Bronchial epithelial cell (primary cell): ENCODE data around the gene SNX30. TPM values are rescaled to one million over a fixed set of nuclear protein-coding genes. Genes with fewer than 3 reads are reported as not detected.

ENCODE experiments used
- DNase-seq: peaks from one replicate; pipeline ENCODE4 v3.0.0-alpha.2; 2010; ENCODE audit warnings: low read depth
- FAIRE-seq: peaks from 2 replicates; lab custom pipeline; 2011; peaks lifted over from hg19 to GRCh38; lab: Jason Lieb, UNC
- H3K27me3 ChIP-seq: 2 replicates; pipeline ENCODE4 v1.5.1; 2011; ENCODE audit warnings: low read length; ENCODE audit not compliant: control insufficient read depth, insufficient read depth
- H3K36me3 ChIP-seq: 2 replicates; pipeline ENCODE4 v1.5.1; 2011; ENCODE audit warnings: low read length; ENCODE audit not compliant: control insufficient read depth, insufficient read depth
- H3K4me3 ChIP-seq: 2 replicates; pipeline ENCODE4 v1.5.1; 2011; ENCODE audit warnings: mild to moderate bottlenecking, low read depth, low read length, control low read depth
- total RNA-seq: library from RNA; depleted of rRNA; stranded (reverse); fragments of >200 nt; gene quantifications from 2 replicates; pipeline ENCODE4 v1.2.1, GENCODE V29; 2014
- TF ChIP-seq, protein P1 (sequence below): IDR thresholded peaks from 2 replicates; pipeline ENCODE4 v1.5.1; 2011; ENCODE audit warnings: mild to moderate bottlenecking, moderate library complexity, low read length, control low read depth, inconsistent platforms; ENCODE audit not compliant: insufficient read depth, severe bottlenecking

SNX30 gene
- total RNA-seq, 1 donor from 2014 or later = 13.2 TPM

- DNase-seq (peak; percentile 94), FAIRE-seq (no peak)
- Histone ChIP-seq H3K36me3 (no peaks in the 10 kb centered on the region), H3K27me3 (no peaks in the 10 kb centered on the region), H3K4me3 (no peak overlapping the region)
- TF ChIP-seq, protein P1, sequence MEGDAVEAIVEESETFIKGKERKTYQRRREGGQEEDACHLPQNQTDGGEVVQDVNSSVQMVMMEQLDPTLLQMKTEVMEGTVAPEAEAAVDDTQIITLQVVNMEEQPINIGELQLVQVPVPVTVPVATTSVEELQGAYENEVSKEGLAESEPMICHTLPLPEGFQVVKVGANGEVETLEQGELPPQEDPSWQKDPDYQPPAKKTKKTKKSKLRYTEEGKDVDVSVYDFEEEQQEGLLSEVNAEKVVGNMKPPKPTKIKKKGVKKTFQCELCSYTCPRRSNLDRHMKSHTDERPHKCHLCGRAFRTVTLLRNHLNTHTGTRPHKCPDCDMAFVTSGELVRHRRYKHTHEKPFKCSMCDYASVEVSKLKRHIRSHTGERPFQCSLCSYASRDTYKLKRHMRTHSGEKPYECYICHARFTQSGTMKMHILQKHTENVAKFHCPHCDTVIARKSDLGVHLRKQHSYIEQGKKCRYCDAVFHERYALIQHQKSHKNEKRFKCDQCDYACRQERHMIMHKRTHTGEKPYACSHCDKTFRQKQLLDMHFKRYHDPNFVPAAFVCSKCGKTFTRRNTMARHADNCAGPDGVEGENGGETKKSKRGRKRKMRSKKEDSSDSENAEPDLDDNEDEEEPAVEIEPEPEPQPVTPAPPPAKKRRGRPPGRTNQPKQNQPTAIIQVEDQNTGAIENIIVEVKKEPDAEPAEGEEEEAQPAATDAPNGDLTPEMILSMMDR = no peak
These were observed 166.8 kb downstream of the SNX30 start for GRCh38 chr9:112917047-112917986.

DNA sequence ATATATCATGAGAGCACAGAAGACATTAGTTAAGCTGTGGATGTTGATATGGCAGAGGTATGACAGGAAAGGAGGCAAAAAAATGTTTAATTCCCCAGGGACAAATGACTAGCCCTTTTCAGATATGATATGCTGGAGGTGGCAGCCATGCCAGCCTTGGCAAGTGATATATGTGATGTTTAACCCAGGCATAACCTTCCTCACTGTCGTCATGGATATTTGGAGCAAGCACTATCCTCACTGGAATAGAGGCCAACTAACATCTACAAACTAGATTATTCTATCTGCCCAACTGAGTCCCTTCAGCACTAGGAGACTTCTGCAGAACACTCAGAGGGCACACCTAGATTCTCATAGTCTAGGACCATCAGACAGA, 167.4 kb downstream of the SNX30 start:
- Histone ChIP-seq H3K36me3 (no peaks in the 10 kb centered on the region), H3K27me3 (no peaks in the 10 kb centered on the region), H3K4me3 (no peak overlapping the region)
- DNase-seq = no peak
- no peak for FAIRE-seq
- TF ChIP-seq, protein P1 = no peak

DNA sequence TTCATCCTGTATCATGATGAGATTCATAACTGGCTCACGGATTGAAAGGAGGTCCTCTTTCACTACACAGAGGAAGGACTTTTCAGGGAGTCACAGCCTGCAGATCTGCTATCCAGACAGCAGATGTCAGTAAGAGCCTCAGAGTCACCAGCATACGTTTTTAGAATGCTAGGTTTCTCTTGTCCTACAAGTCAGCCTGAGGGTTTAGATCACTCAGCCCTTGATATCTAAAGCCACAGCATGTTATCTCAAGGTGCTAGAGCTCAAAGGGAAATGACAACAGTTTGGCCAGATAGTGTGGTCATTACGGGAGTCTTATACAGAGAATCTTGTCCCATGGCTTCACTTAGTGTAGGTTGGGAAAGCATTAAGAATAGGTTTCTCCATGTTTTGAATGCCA, 171.0 kb downstream of the SNX30 start:
- DNase-seq (peak; percentile 61), FAIRE-seq (peak; percentile 93)
- H3K27me3 ChIP-seq = no peaks in the 10 kb centered on the region
- H3K4me3 ChIP-seq = no peak overlapping the region
- H3K36me3 ChIP-seq = no peaks in the 10 kb centered on the region
- TF ChIP-seq, protein P1 = peak; percentile 68

Other genes starting within 250 kb of the SNX30 start
- 16.1 and 17.1 TPM in 2 replicates for gene INIP, start 32.6 kb upstream of the SNX30 start, total RNA-seq
- not detected in 2 replicates for gene SLC46A2, start 140.1 kb downstream of the SNX30 start, total RNA-seq